HG03432 (cell line): Measurements from ENCODE around the gene RCC2.
"Not testable (repeated sequence)": the region's sequence is repeated elsewhere in the genome, so short reads cannot be mapped to it uniquely, and the experiment has no call there.

Experiments
- ATAC-seq: cut with Tn5 transposase; IDR thresholded peaks from one replicate; pipeline ENCODE4 v1.9.1; 2021; ENCODE audit warnings: mild to moderate bottlenecking, moderate library complexity; ENCODE audit not compliant: unreplicated experiment

Gene RCC2

GRCh38 chr1:17422461-17422860 lies 17.0 kb downstream of the RCC2 start:
- no peak for ATAC-seq

DNA sequence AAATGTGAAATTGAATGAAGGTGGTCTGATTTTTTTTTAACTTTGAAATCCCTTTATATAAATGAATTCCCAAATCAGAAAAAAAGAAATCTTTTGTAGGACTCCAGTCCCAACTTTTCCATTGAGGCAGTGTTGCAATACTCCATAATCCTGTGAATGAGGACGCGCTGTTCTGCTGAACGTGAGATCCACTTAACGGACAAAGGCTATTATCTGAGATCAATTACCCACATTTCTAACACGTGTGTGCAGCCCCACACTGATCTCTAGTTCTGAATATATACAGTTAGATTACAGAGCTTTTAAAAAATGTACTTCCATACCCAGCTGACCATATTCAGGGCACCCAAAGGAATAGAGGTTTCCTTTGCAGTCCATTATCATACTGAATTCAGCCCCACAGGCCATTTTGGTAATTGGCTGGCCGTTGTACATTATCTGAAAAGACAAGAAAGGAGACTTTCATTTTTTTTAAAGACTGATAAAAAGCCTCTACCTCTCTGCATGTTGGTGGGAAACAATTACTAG lies 19.0 kb downstream of the RCC2 start:
- no peak for ATAC-seq

- no peak for ATAC-seq
Measured at GRCh38 chr1:17419626-17420328, 19.7 kb downstream of the RCC2 start.

DNA sequence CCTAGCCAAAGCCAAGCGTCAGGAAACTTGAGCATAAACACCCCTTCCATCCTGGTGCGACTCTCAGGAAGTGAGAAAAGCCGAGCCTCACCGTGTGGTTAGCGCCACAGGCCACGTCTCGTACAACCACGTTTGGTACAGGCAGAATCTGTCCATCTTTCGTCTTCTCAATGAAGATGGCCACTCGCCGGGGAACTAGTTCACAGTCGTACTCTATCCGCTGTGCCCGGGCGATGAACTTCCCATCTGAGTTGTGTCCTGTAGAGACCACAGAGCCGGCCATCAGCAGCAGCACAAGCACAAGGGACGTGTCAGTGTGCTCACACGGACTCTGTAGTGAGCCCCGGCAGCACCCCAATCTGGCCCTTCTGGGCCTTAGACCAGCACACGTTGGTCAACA lies 23.1 kb downstream of the RCC2 start:
- no peak for ATAC-seq

- ATAC-seq = no peak
Measured at GRCh38 chr1:17414022-17414421, 25.5 kb downstream of the RCC2 start.

DNA sequence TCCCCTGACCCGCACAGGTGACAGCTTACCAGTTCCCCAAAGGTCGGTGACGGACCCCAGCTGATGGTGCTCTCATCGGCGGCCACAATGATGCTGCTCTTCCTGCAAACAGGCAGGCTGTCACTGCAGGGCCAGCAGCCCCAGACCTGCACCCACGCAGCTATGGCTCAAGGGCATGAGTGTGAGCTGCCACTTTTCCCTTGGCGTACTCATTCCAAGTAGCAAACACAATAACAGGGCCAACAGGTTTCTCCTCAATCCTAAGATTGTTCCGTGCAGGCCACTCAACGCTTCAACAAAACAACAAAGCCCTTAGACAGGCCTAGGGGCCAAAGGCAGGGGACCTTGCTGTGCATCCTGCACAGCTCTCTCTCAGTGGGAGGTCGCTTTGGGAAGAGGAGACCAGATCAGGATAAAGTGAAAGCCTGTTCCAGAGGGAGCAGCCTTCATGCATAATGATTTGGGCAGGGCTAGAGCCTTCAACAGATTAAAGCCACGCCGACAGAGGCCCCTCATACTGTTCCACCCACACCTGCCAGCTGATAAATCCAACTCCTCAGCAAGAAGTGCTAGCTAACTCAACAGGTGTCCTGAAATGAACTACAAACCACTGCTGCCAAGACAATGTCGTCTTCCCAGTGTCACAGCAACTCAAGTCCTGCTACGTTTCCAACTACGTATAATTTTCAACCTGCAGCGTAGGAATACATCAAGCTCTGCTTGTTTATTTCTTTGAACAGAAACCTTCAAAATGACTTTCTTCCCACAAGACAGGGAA lies 27.2 kb downstream of the RCC2 start:
- ATAC-seq = no peak

- ATAC-seq = no peak
Measured at GRCh38 chr1:17409391-17409811, 30.1 kb downstream of the RCC2 start.

DNA sequence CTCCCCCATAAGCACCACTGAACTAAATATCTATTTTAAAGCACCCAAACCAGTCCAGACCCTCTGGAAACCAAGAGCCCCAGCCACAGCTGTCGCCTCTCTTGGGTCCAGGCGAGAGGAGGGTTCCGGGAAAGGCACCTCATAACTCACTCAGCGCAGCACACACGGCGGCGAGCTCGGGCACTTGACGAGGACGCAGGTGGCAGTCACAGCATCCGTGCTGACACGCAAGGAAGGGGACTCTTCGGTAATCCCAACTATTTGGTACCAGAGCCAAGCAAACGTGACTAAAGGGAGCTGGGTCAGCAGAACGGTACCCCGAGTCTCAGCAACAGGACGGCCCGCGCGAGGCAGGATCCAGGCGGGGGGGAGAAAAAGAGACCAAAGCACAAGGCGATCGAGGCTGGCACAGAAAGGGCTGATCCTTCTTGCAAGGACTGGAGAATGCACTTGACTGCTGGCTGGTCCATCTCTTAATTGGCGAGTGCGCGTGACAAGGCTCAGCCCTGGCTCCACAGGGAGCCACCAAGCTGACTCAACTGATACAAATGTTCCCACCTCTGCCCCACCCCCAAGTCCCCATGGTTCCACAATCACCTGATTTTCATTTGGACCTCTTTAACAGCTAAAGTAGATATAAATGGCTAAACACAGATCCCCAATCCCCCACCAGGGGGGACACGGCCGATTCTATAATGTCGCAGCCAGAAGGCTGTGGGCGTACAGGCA lies 31.5 kb downstream of the RCC2 start:
- not testable (repeated sequence) for ATAC-seq

DNA sequence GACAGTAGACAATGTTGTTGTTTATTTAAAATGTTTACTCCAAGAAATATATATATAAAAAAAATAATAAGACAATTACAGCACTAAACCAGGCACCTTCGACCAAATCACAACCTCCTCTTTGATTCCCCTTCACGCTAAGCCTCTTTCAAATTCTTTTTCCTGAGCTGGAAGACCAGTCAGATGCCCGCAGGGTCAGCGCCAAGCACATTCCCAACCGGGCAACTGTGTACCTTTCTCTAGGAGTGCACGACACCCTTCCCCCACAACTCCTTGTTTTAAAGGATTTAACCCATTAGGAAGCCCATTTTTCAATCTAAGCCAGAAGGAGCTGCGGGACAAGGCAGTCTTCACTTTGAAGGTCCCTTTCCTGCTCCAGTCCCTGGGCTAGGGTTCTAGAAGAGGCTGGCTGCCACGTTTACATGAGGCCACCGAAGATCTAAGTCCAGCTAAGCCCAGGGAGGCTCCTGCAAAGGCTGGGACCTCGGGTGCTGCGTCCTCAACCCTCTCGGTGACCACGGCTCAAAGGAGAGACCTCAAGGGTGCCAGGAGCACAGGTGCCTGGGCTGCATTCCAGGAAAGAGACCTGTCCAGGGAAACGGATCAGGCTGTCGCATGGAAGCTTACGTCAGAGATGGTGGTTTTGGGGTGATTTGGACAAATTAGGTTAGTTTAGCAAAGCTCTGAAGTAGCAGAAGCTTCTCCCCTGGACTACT lies 32.6 kb downstream of the RCC2 start:
- ATAC-seq = not testable (repeated sequence)

- ATAC-seq = no peak
Measured at GRCh38 chr1:17405898-17406759, 33.3 kb downstream of the RCC2 start.

DNA sequence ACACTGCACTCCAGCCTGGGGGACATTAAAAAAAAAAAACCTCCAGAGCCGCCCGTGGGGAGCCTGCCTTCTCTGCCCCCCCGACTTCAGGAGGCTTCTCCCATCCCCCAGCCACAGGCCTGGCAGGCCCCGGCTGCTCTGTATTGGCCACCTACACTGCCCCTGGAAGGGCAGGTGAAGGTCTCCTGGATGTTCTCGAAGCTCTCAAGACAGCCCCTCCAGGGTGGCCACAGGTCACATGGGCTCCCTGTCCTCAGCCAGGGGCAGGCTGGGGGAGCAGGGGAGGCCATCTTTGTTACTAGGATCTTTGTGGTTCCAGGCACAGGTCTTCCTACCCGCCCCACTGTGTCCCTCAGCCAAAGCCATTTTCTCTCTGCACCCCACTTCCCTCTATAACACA lies 34.7 kb downstream of the RCC2 start:
- ATAC-seq = no peak

DNA sequence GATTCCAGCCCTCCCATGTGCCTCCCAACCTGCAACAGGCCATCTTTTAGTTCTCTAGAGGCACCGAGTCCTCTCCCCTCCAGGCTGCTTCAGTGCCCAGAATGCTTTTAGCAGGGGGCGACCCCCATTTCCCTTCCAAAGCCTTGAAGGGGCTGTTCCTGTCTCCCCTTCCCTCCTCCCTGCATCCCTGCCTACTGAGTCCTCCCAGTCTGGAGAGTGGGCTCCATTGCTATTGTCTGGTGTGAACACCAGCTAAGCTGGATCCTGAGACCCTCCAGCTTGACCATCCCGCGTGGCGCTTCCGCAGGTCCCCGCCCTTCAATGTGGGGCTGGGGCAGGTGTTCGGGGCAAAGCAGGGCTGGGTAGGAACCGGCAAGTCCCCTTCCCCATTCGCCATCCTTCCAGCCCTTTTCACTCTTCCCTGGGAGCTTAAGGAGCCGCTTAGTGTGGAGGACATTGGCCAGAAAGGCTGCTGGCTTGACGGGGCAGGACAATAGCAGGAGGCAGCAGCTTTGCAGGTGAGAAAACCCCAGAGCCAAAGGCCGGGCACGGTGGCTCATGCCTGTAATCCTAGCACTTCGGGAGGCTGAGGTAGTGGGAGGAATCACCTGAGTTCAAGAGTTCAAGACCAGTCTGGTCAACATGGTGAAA lies 35.3 kb downstream of the RCC2 start:
- ATAC-seq = no peak

- no peak for ATAC-seq
Measured at GRCh38 chr1:17403081-17403480, 36.4 kb downstream of the RCC2 start.

DNA sequence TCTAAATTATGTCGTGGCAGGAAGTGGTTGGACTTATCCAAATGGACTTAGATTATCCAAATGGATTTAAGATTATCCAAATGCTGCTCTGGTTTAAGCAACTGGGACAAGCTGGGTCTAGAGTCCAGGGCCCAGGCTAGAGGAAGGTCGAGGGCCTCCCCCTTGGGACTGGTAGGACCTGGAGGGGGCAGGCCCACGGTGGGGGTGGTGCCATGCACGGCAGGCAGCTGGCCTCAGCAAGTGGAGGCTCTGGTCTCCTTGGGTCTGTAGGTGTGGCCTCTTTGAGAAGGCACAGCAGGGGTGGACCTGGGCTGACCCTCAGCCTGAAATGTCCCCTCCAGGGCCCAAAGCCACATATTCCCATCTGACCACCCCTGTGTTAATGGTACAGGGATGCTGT lies 37.6 kb downstream of the RCC2 start:
- no peak for ATAC-seq

DNA sequence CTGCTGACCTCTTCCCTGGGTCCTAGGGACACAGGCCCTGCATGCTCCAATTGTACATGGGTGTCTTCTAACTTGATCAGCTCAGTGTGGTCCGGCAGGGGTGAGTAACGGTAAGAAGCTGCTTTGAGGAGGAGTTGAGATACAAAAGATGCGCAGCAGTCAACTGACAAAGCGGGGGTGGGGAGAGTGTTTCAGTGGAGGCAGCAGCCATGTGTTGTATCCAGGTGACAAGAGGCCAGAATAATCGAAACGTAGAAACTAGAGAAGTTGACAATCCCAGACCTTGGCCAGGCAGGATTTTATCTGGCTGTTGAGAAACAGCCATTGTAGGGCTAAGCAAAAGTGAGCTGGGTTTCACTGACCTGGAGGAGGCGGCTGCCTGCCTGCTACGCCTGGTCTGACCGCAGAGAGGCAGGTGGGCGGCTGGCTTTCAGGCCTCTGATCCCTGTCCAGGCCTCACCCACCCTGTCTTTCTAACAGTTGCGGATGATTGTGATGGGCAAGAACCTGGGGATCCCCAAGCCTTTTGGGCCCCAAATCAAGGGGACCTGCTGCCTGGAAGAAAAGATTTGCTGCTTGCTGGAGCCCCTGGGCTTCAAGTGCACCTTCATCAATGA lies 38.6 kb downstream of the RCC2 start:
- no peak for ATAC-seq

DNA sequence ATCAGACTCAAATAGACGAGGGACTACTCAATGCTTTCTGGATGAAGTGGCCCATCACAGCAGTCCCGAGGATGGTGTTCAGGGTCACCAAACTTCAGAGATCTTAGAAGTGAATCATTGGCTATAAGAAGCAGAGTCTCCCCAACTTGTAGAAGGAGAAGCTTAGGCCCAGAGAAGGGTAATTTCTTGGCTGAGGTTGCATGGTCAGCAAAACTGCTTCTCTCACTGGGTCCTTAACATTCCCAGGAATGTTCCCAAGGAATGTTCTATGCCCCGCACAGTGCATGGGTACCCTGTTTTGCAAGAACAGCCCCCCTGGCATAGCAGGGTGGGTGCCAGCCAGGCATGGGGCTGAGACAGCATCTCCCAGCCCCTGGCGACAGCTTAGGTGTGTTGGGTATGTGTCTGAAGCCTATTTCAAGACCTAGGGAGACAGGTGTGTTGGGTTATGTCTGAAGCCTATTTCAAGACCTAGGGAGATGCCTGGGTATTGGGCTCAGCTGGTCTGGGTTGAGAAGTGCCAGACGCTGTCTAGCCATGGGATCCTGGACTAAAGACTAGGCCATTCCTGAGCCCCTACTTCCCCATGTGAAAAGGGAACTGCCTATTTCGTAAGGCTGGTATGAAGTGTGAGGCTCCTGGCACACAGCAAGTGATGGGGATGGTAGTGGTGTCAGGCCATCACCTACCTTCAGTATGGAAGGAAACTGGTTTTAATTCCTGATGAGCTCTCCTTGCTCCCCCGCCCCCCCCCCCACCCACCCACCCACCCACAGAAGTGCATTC lies 41.4 kb downstream of the RCC2 start:
- no peak for ATAC-seq

DNA sequence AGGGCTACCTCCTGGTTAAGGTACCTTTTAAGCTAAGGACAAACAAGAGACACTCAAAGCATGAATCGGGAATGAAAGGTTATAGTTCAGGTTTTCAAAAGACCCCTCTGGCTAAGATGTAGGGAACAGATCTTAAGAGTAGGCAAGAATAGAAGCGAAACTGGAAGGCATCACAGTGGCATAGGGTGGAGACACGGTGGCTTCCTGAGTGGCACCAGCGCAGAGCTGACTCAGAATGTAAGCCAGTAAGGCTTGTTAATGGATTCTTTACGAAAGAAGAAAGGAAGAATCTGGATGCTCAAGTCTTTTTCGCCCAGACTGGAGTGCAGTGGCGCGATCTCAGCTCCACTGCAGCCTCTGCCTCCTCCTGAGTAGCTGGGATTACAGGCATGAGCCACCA lies 46.2 kb downstream of the RCC2 start:
- no peak for ATAC-seq

DNA sequence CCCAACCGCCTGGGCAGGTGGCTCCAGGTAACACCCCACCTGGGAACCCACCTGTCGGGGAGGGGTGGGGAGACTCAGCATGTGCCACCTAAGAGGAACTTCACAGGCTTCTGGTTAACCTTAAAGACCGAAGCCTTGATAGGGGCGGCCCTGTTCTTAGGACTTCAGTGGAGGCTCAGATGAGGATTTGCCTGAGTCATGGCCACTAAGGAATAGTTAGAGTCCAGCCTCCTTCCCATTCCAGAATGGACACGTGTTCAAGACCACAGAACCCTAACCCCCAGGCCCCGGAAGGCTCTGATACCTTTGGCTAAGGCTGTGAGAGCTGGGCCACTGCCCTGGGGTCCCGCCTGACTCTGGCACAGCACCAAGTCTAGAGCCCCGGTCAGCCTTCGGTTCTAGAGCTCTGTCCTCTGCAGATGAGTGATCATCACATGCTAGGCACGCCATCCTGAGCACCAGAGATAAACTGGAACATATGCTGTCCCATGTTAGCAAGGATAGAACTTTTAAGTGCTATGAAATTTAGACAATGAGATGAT lies 47.2 kb downstream of the RCC2 start:
- no peak for ATAC-seq
